DOHH2 (cell line): ENCODE results near the gene RC3H2.

ENCODE experiments used
- CTCF ChIP-seq: fragments of 200-600 bp; sonication (generic); IDR thresholded peaks from one replicate; pipeline ENCODE4 v1.5.1; 2014; ENCODE audit warnings: antibody characterized with exemption, mild to moderate bottlenecking, low read depth, low read length; ENCODE audit not compliant: poor library complexity, severe bottlenecking
- EZH2phosphoT487 ChIP-seq: fragments of 200-600 bp; sonication (generic); IDR thresholded peaks from 2 replicates; pipeline ENCODE4 v1.6.1; 2017; ENCODE audit warnings: borderline replicate concordance, mild to moderate bottlenecking, antibody characterized with exemption, low read length, moderate library complexity, mixed read lengths

GRCh38 chr9:122819326-122819725 lies 85.8 kb downstream of the RC3H2 start:
- no peak for TF ChIP-seq CTCF
- no peak for TF ChIP-seq EZH2phosphoT487
